Trophoblast cell (in vitro differentiated cells and primary cell): ENCODE data around the gene JPH4.

Experiments used
- DNase-seq, 2 donors: peaks; one replicate each; pipeline ENCODE4 v3.0.0-alpha.2; 2016
- H2AFZ ChIP-seq: 2 replicates; pipeline ENCODE4 v1.6.1; 2013; ENCODE audit warnings: low read length, moderate library complexity, mild to moderate bottlenecking; ENCODE audit not compliant: insufficient read depth, poor library complexity
- H2AK5ac ChIP-seq: 2 replicates; pipeline ENCODE4 v1.6.1; 2013; ENCODE audit warnings: mild to moderate bottlenecking, low read length
- H2BK120ac ChIP-seq: 2 replicates; pipeline ENCODE4 v1.6.1; 2013; ENCODE audit warnings: low read length, mild to moderate bottlenecking, moderate library complexity; ENCODE audit not compliant: insufficient read depth, poor library complexity
- H2BK12ac ChIP-seq: 2 replicates; pipeline ENCODE4 v1.6.1; 2013; ENCODE audit warnings: mild to moderate bottlenecking, low read length, moderate library complexity
- H2BK5ac ChIP-seq: 2 replicates; pipeline ENCODE4 v1.6.1; 2013; ENCODE audit warnings: low read length, low read depth, moderate library complexity, mild to moderate bottlenecking; ENCODE audit not compliant: poor library complexity
- H3K14ac ChIP-seq: 2 replicates; pipeline ENCODE4 v1.6.1; 2013; ENCODE audit warnings: mild to moderate bottlenecking, low read length
- H3K18ac ChIP-seq: 2 replicates; pipeline ENCODE4 v1.6.1; 2013; ENCODE audit warnings: mild to moderate bottlenecking, low read length
- H3K23ac ChIP-seq: 2 replicates; pipeline ENCODE4 v1.6.1; 2013; ENCODE audit warnings: low read length
- H3K27ac ChIP-seq: 2 replicates; pipeline ENCODE4 v1.5.1; 2013; ENCODE audit warnings: low read depth, mild to moderate bottlenecking, inconsistent platforms, low read length, moderate library complexity
- H3K27me3 ChIP-seq: 2 replicates; pipeline ENCODE4 v1.6.1; 2013; ENCODE audit warnings: inconsistent platforms, mild to moderate bottlenecking, low read length, moderate library complexity; ENCODE audit not compliant: insufficient read depth
- H3K36me3 ChIP-seq, 2 experiments: 1 replicate in 1 of 2; 2 replicates in 1 of 2; pipeline ENCODE4 v1.6.1; 2013; ENCODE audit warnings: low read length in 2 of 2, mild to moderate bottlenecking in 2 of 2, moderate library complexity in 1 of 2; ENCODE audit not compliant: insufficient read depth in 2 of 2, control insufficient read depth in 1 of 2
- H3K4ac ChIP-seq: 2 replicates; pipeline ENCODE4 v1.6.1; 2013; ENCODE audit warnings: low read depth, mild to moderate bottlenecking, low read length, moderate library complexity
- H3K4me1 ChIP-seq, 2 experiments: 1 replicate in 1 of 2; 2 replicates in 1 of 2; pipeline ENCODE4 v1.6.1; 2013; ENCODE audit warnings: low read length in 2 of 2, mild to moderate bottlenecking in 2 of 2, moderate library complexity in 1 of 2; ENCODE audit not compliant: insufficient read depth in 2 of 2, control insufficient read depth in 1 of 2
- H3K4me2 ChIP-seq: 2 replicates; pipeline ENCODE4 v1.6.1; 2013; ENCODE audit warnings: inconsistent platforms, mild to moderate bottlenecking, low read length, moderate library complexity
- H3K4me3 ChIP-seq: 2 replicates; pipeline ENCODE4 v1.5.1; 2013; ENCODE audit warnings: mild to moderate bottlenecking, low read depth, low read length, inconsistent platforms
- H3K79me1 ChIP-seq: one replicate; pipeline ENCODE4 v1.6.1; 2013; ENCODE audit warnings: low read length
- H3K79me2 ChIP-seq: 2 replicates; pipeline ENCODE4 v1.6.1; 2013; ENCODE audit warnings: low read length, mild to moderate bottlenecking; ENCODE audit not compliant: control insufficient read depth, insufficient read depth, poor library complexity
- H3K9ac ChIP-seq: 2 replicates; pipeline ENCODE4 v1.6.1; 2013; ENCODE audit warnings: mild to moderate bottlenecking, low read length
- H3K9me3 ChIP-seq: 2 replicates; pipeline ENCODE4 v1.6.1; 2013; ENCODE audit warnings: low read depth, mild to moderate bottlenecking, control low read depth, inconsistent platforms, low read length; ENCODE audit not compliant: insufficient read depth
- H4K12ac ChIP-seq: 2 replicates; pipeline ENCODE4 v1.6.1; 2013; ENCODE audit warnings: low read depth, mild to moderate bottlenecking, low read length, moderate library complexity
- H4K8ac ChIP-seq: 2 replicates; pipeline ENCODE4 v1.6.1; 2013; ENCODE audit warnings: low read depth, mild to moderate bottlenecking, low read length, moderate library complexity
- H4K91ac ChIP-seq: one replicate; pipeline ENCODE4 v1.6.1; 2013; ENCODE audit warnings: low read depth, mild to moderate bottlenecking, low read length, moderate library complexity
- WGBS: extraction: QIAGEN DNeasy Blood & Tissue Kit; methylation state at CpG from one replicate; pipeline ENCODE4 v1.1.7; 2013; ENCODE audit warnings: missing lambda C conversion rate; ENCODE audit not compliant: insufficient read length, insufficient coverage; ENCODE audit errors: extremely low coverage; 5-methylcytosine and 5-hydroxymethylcytosine counted together

The JPH4 gene

DNA sequence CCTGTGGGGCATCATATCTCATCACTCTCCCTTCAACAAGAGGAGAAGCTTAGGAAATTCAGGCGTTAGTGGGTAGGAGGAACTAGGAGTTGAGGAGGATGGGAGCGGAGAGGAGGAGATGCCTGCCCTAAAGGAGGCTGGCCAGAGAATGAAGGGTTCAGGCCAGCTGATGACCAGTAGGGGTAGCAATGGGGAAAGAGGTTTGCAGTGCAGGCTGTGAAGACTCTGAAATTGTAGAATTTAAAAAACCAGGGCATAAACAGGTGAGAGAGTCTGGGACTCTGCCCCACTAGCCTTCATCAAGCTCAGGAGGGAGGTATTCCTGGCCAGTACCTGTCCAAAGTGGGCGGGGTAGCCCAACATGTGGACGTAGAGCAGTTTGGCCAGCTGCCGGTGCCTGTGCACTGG, 11.8 kb downstream of the JPH4 start:
- peak overlapping the region; percentile 91 for H3K14ac ChIP-seq
- no CpG with 5 or more reads among the region's 5 CpGs for WGBS
- peak overlapping the region; percentile 87 for H4K12ac ChIP-seq
- H2AFZ ChIP-seq: peak overlapping the region; percentile 68
- peak overlapping the region; percentile 83 for H4K8ac ChIP-seq
- peak overlapping the region; percentile 24 for H2BK120ac ChIP-seq
- peak overlapping the region; percentile 63 for H3K18ac ChIP-seq
- H3K9me3 ChIP-seq: peaks cover 7% of the 10 kb centered on the region
- H3K4me2 ChIP-seq: peak overlapping the region; percentile 98
- peak overlapping the region; percentile 54 for H3K4ac ChIP-seq
- no peak overlapping the region for H3K23ac ChIP-seq
- no peaks in the 10 kb centered on the region for H3K27me3 ChIP-seq
- H2BK12ac ChIP-seq: no peak overlapping the region
- peak overlapping the region; percentile 58 for H4K91ac ChIP-seq
- H3K79me1 ChIP-seq: peaks cover 7% of the 10 kb centered on the region
- no peak overlapping the region for H3K27ac ChIP-seq
- H3K79me2 ChIP-seq: peaks cover 5% of the 10 kb centered on the region
- no peak for DNase-seq
- H3K36me3 ChIP-seq: peaks cover 39 to 40% of the 10 kb centered on the region in 2 experiments
- H2BK5ac ChIP-seq: peak overlapping the region; percentile 18
- peak overlapping the region; percentile 85 for H3K9ac ChIP-seq
- peak overlapping the region; percentile 81 for H3K4me3 ChIP-seq
- H2AK5ac ChIP-seq: peak overlapping the region; percentile 55
- H3K4me1 ChIP-seq: peaks cover 5 to 11% of the 10 kb centered on the region in 2 experiments

DNA sequence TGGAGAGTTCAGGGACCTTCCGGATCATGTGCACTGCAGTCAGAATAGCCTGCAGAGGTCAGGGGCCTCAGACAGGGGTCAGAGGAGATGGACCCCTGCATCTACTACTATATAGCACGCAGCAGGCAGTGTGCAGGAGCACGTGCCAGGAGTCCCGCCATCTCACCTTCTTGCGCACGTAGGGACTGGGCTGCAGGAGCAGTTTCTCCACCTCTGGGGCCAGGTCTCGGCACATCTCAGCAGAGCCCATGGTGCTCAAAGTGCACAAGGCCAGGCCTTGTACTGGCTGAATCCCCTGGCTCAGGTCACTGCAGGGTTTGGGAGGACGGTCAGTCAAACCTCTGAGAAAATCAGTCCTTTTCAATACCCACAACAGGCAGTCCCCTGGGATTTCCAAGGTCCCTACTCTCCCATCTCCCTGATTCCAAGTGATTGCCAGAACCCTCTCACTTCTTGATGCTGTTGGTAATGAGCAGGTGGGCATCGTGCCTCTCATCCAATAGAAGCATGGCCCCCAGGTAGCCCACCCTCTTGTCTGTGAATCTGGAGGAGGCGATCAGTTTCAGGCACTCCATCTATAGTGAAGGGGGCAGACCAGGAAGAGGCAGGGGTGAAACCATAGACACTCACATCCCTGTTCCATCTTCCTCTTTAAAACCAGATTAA, 12.3 kb downstream of the JPH4 start:
- no peak overlapping the region for H2BK120ac ChIP-seq
- H3K27me3 ChIP-seq: no peaks in the 10 kb centered on the region
- peaks cover 7% of the 10 kb centered on the region for H3K79me1 ChIP-seq
- H3K4ac ChIP-seq: no peak overlapping the region
- no peak overlapping the region for H3K9ac ChIP-seq
- no peak overlapping the region for H2BK5ac ChIP-seq
- no peak overlapping the region for H4K8ac ChIP-seq
- H3K4me2 ChIP-seq: peak overlapping the region; percentile 98
- H3K27ac ChIP-seq: no peak overlapping the region
- H2AFZ ChIP-seq: no peak overlapping the region
- no peak overlapping the region for H3K4me3 ChIP-seq
- DNase-seq: no peak
- H2BK12ac ChIP-seq: no peak overlapping the region
- H3K79me2 ChIP-seq: peaks cover 5% of the 10 kb centered on the region
- H3K18ac ChIP-seq: no peak overlapping the region
- peaks cover 44 to 45% of the 10 kb centered on the region in 2 experiments for H3K36me3 ChIP-seq
- H4K12ac ChIP-seq: no peak overlapping the region
- H3K4me1 ChIP-seq: peaks cover 5 to 11% of the 10 kb centered on the region in 2 experiments
- H3K14ac ChIP-seq: no peak overlapping the region
- no peak overlapping the region for H3K23ac ChIP-seq
- H4K91ac ChIP-seq: no peak overlapping the region
- no peak overlapping the region for H2AK5ac ChIP-seq
- peaks cover 7% of the 10 kb centered on the region for H3K9me3 ChIP-seq
- WGBS: no CpG with 5 or more reads among the region's 10 CpGs

GRCh38 chr14:23565626-23566025, 13.0 kb downstream of the JPH4 start:
- Histone ChIP-seq H3K36me3 (peaks cover 48 to 50% of the 10 kb centered on the region in 2 experiments), H3K23ac (no peak overlapping the region), H2AK5ac (no peak overlapping the region), H4K91ac (no peak overlapping the region), H2BK5ac (no peak overlapping the region), H3K9ac (no peak overlapping the region), H3K27ac (no peak overlapping the region), H3K14ac (no peak overlapping the region), H3K79me2 (peaks cover 5% of the 10 kb centered on the region), H4K12ac (no peak overlapping the region), H3K79me1 (peaks cover 7% of the 10 kb centered on the region), H3K9me3 (peaks cover 7% of the 10 kb centered on the region), H3K4me1 (peaks cover 5 to 11% of the 10 kb centered on the region in 2 experiments), H4K8ac (no peak overlapping the region), H2AFZ (no peak overlapping the region), H2BK120ac (no peak overlapping the region), H3K18ac (no peak overlapping the region), H2BK12ac (no peak overlapping the region), H3K4me3 (no peak overlapping the region), H3K27me3 (no peaks in the 10 kb centered on the region), H3K4ac (no peak overlapping the region), H3K4me2 (no peak overlapping the region)
- no CpG with 5 or more reads among the region's 11 CpGs for WGBS
- DNase-seq: no peak

DNA sequence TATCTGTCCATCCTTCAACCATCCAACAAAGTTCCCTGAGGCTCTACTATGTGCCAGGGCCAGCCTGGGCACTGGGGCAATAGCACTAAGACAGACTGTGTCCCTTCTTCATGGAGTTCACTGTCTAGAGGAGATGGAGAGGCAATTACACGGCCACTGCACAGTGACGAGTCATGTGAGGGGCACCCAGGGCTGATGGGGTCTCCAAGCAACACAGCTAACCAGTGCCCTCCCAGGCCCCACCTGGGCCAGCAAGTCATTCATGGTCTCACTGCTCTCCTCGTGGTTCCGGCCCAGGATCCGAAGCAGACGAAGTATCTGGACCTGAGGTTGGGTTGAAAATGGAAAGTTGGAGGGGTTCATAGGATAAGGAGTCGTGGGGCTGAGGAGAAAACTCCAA, 13.7 kb downstream of the JPH4 start:
- H3K79me2 ChIP-seq: peaks cover 5% of the 10 kb centered on the region
- no peak overlapping the region for H2BK12ac ChIP-seq
- no peak for DNase-seq
- peaks cover 52 to 56% of the 10 kb centered on the region in 2 experiments for H3K36me3 ChIP-seq
- no peak overlapping the region for H3K23ac ChIP-seq
- WGBS: no CpG with 5 or more reads among the region's 7 CpGs
- no peak overlapping the region for H2BK120ac ChIP-seq
- H3K9me3 ChIP-seq: peaks cover 7% of the 10 kb centered on the region
- no peak overlapping the region for H2AK5ac ChIP-seq
- no peak overlapping the region for H3K27ac ChIP-seq
- H3K4me2 ChIP-seq: no peak overlapping the region
- no peak overlapping the region for H2BK5ac ChIP-seq
- H3K14ac ChIP-seq: no peak overlapping the region
- H3K27me3 ChIP-seq: no peaks in the 10 kb centered on the region
- no peak overlapping the region for H4K8ac ChIP-seq
- H4K91ac ChIP-seq: no peak overlapping the region
- no peak overlapping the region for H3K4me3 ChIP-seq
- no peak overlapping the region for H3K9ac ChIP-seq
- H3K4ac ChIP-seq: no peak overlapping the region
- H2AFZ ChIP-seq: no peak overlapping the region
- H4K12ac ChIP-seq: no peak overlapping the region
- H3K79me1 ChIP-seq: peaks cover 7% of the 10 kb centered on the region
- no peak overlapping the region for H3K18ac ChIP-seq
- H3K4me1 ChIP-seq: peaks cover 5 to 11% of the 10 kb centered on the region in 2 experiments
